Activated CD8-positive, alpha-beta T cell treated with anti-CD3 and anti-CD28 coated beads for 36 hours (primary cell): Measurements from ENCODE around the gene FNTB. TPM values are rescaled to one million over a fixed set of nuclear protein-coding genes. Genes with fewer than 3 reads are reported as not detected.

Source experiments
- ATAC-seq: fragments of 200-7000 bp; cut with Tn5 transposase; one replicate; pipeline ENCODE4 v1.10.0; 2021; ENCODE audit warnings: mild to moderate bottlenecking, moderate library complexity
- CTCF ChIA-PET: fragments of 350-600 bp; sonication (Branson Sonifier 250); formaldehyde crosslinking; loops from one replicate; lab custom pipeline; 2021; ENCODE audit warnings: antibody characterized with exemption; lab: Charles Lee
- POLR2A ChIA-PET: fragments of 350-600 bp; sonication (Branson Sonifier 250); formaldehyde crosslinking; loops from one replicate; lab custom pipeline; 2021; ENCODE audit warnings: antibody characterized with exemption; lab: Charles Lee
- DNase-seq: peaks from one replicate; pipeline ENCODE4 v3.0.0-alpha.2; 2020
- H3K27ac Mint-ChIP-seq: one replicate; pipeline ENCODE4 v1.8.0; 2021; ENCODE audit warnings: mild to moderate bottlenecking, mixed read lengths
- H3K27me3 Mint-ChIP-seq: one replicate; pipeline ENCODE4 v1.8.0; 2021; ENCODE audit warnings: mixed read lengths
- H3K36me3 Mint-ChIP-seq: one replicate; pipeline ENCODE4 v1.8.0; 2021; ENCODE audit warnings: low read depth, mixed read lengths
- H3K4me1 Mint-ChIP-seq: one replicate; pipeline ENCODE4 v1.8.0; 2021; ENCODE audit warnings: low read depth, mixed read lengths
- H3K4me3 Mint-ChIP-seq: one replicate; pipeline ENCODE4 v1.8.0; 2021; ENCODE audit warnings: mild to moderate bottlenecking, moderate library complexity, mixed read lengths
- H3K9me3 Mint-ChIP-seq: one replicate; pipeline ENCODE4 v1.8.0; 2021; ENCODE audit warnings: mixed read lengths
- CTCF ChIP-seq: fragments of 200-600 bp; IDR thresholded peaks from one replicate; pipeline ENCODE4 v1.8.0; 2022; ENCODE audit warnings: antibody characterized with exemption, mild to moderate bottlenecking
- intact Hi-C: fragments of 100-400 bp; cut with micrococcal nuclease; formaldehyde crosslinking; loops from one replicate; pipeline ENCODE4 v1.10.0; 2022
- total RNA-seq, 2 experiments: library from RNA; stranded (reverse); gene quantifications; one replicate each; pipeline ENCODE4 v1.2.3, GENCODE V29; 2021

Gene FNTB
- total RNA-seq, 2 experiments from 2014 or later = 18.8 to 23.5 TPM

DNA sequence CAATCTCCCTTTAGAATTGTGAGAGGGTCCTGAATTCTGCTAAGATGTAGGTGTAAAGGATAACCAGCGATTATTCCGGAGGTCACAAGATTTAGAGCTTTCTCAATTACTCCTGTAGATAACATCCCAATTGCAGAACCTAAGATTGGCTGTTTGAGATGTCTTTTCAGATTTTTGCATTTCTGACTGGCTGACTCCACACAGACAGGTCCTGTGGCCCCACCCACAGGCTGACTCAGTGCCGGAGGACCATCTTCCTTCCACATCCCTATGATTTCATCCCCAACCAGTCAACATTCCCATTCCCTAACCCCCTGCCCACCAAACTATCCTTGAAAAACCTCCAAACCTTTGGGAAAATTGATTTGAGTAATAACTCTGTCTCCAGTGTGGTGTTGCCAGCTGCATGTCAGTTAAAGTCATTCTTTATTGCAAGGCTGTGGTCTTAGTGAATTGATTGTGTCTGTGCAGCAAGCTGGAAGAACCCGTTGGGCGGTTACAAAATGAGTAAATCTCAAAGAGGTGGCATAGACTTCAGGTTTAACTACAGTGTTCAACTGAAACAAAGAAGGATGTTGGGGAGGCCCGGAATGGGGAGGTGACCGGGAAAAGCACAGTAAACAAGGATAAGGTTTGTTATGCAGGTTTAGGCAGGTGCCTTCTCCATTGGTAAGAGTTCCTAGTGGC, 10.6 kb downstream of the FNTB start:
- ChIA-PET CTCF (interaction anchor here (1.6 kb wide), 1 partner anchor 8 kb away, joined by 5 read pairs; no protein-coding TSS in a partner anchor), POLR2A (interaction anchor here (1.8 to 2.3 kb wide), 2 partner anchors 8 to 10 kb away, joined by 5 read pairs; partner anchors contain the start of gene FNTB)
- peaks cover 37% of the 10 kb centered on the region for H3K4me1 Mint-ChIP-seq
- DNase-seq (no peak), ATAC-seq (peak; percentile 43)
- no peak overlapping the region for H3K4me3 Mint-ChIP-seq
- no peak for TF ChIP-seq CTCF
- intact Hi-C loops = no loop called here
- H3K27ac Mint-ChIP-seq = peak overlapping the region; percentile 17
- peaks cover 4% of the 10 kb centered on the region for H3K36me3 Mint-ChIP-seq
- H3K27me3 Mint-ChIP-seq = no peaks in the 10 kb centered on the region
- H3K9me3 Mint-ChIP-seq = no peaks in the 10 kb centered on the region

- Mint-ChIP-seq H3K27ac (peak overlapping the region; percentile 76), H3K27me3 (no peaks in the 10 kb centered on the region), H3K9me3 (no peaks in the 10 kb centered on the region), H3K4me1 (peaks cover 42% of the 10 kb centered on the region), H3K4me3 (no peak overlapping the region), H3K36me3 (peaks cover 1% of the 10 kb centered on the region)
- DNase-seq (no peak), ATAC-seq (peak; percentile 74)
- intact Hi-C loops = no loop called here
- no peak for TF ChIP-seq CTCF
- CTCF ChIA-PET = interaction anchor here (1.0 to 1.6 kb wide), 3 partner anchors 9 to 175 kb away, joined by 4 to 5 read pairs (median 5); no protein-coding TSS in a partner anchor
- POLR2A ChIA-PET = interaction anchor here (0.6 to 2.3 kb wide), 3 partner anchors 9 to 43 kb away, joined by 3 to 5 read pairs (median 5); partner anchors contain the start of gene FNTB
These were observed 11.8 kb downstream of the FNTB start for GRCh38 chr14:64998455-64998931.

DNA sequence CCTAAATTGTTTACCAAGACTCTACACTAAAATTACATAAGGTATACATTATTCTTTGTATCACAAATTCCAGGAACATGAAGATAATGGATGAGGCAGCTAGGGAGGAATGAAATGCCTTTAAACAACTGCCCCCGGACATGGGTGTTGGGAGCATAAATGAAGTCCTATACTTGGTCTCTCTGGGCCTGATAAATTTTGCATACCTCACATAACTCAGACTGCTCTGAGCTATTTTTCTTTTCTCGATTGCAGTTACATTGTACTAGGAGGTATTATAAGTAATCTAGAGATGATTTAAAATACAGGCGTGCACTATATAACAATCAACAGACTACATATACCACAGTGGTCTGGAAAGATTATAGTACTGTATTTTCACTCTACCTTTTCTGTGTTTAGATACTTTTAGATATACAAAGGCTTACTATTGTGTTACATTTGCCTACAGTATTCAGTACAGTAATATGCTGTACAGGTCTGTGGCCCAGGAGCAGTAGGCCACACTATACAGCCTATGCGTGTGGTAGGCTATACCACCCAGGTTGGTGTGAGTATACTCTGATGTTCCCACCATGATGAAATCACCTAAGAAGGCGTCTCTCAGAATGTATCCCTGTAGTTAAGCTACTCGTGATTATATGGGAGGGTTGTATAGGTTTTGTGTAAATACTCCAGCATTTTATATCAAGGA, 14.3 kb downstream of the FNTB start:
- Mint-ChIP-seq H3K9me3 (no peaks in the 10 kb centered on the region), H3K36me3 (peaks cover 14% of the 10 kb centered on the region), H3K27me3 (no peaks in the 10 kb centered on the region), H3K4me3 (no peak overlapping the region), H3K27ac (no peak overlapping the region), H3K4me1 (peaks cover 53% of the 10 kb centered on the region)
- DNase-seq (no peak), ATAC-seq (no peak)
- CTCF ChIA-PET = interaction anchor here (0.8 to 1.5 kb wide), 4 partner anchors 11 to 19 kb away, joined by 3 to 6 read pairs (median 4); no protein-coding TSS in a partner anchor
- POLR2A ChIA-PET = interaction anchor here (1.0 kb wide), 1 partner anchor 11 kb away, joined by 3 read pairs; no protein-coding TSS in a partner anchor
- TF ChIP-seq CTCF = no peak
- intact Hi-C loops = no loop called here

- POLR2A ChIA-PET = interaction anchor here (0.7 to 1.0 kb wide), 2 partner anchors 12 to 16 kb away, joined by 3 read pairs; no protein-coding TSS in a partner anchor
- no peak for TF ChIP-seq CTCF
- H3K27ac Mint-ChIP-seq = no peak overlapping the region
- H3K9me3 Mint-ChIP-seq = no peaks in the 10 kb centered on the region
- H3K4me1 Mint-ChIP-seq = peaks cover 53% of the 10 kb centered on the region
- H3K4me3 Mint-ChIP-seq = no peak overlapping the region
- H3K36me3 Mint-ChIP-seq = peaks cover 19% of the 10 kb centered on the region
- H3K27me3 Mint-ChIP-seq = no peaks in the 10 kb centered on the region
- CTCF ChIA-PET = interaction anchor here (0.7 to 1.5 kb wide), 3 partner anchors 11 to 28 kb away, joined by 3 to 5 read pairs (median 4); no protein-coding TSS in a partner anchor
- intact Hi-C loops = no loop called here
- ATAC-seq = no peak
- no peak for DNase-seq
These were observed 15.0 kb downstream of the FNTB start for GRCh38 chr14:65001723-65002122.
